COLO668 (cell line): Measurements from ENCODE around the gene DENND4A.
"Not testable (repeated sequence)": the region's sequence is repeated elsewhere in the genome, so short reads cannot be mapped to it uniquely, and the experiment has no call there.

Experiments
- DNase-seq: peaks from one replicate; lab custom pipeline; 2025; ENCODE audit not compliant: unreplicated experiment; lab: John Stamatoyannopoulos, UW

Gene DENND4A

GRCh38 chr15:65761210-65761926 lies 30.7 kb downstream of the DENND4A start:
- DNase-seq, result no peak

GRCh38 chr15:65759441-65759840 lies 32.7 kb downstream of the DENND4A start:
- DNase-seq, result no peak

GRCh38 chr15:65758242-65758641 lies 33.9 kb downstream of the DENND4A start:
- no peak for DNase-seq

GRCh38 chr15:65757256-65757655 lies 34.8 kb downstream of the DENND4A start:
- no peak for DNase-seq

GRCh38 chr15:65752151-65752700 lies 39.9 kb downstream of the DENND4A start:
- DNase-seq, result no peak

- DNase-seq, result no peak
Measured at GRCh38 chr15:65751431-65751830, 40.7 kb downstream of the DENND4A start.

- no peak for DNase-seq
Measured at GRCh38 chr15:65747265-65747664, 44.8 kb downstream of the DENND4A start.

- DNase-seq, result no peak
Measured at GRCh38 chr15:65743637-65744252, 48.3 kb downstream of the DENND4A start.

GRCh38 chr15:65740148-65740547 lies 51.9 kb downstream of the DENND4A start:
- no peak for DNase-seq

GRCh38 chr15:65738649-65739048 lies 53.4 kb downstream of the DENND4A start:
- no peak for DNase-seq

- DNase-seq, result not testable (repeated sequence)
Measured at GRCh38 chr15:65733599-65733998, 58.5 kb downstream of the DENND4A start.

GRCh38 chr15:65732698-65733097 lies 59.4 kb downstream of the DENND4A start:
- no peak for DNase-seq

GRCh38 chr15:65731926-65732325 lies 60.2 kb downstream of the DENND4A start:
- DNase-seq, result no peak

- DNase-seq, result no peak
Measured at GRCh38 chr15:65730549-65731172, 61.4 kb downstream of the DENND4A start.

GRCh38 chr15:65724464-65725215 lies 67.5 kb downstream of the DENND4A start:
- DNase-seq, result no peak

- DNase-seq, result no peak
Measured at GRCh38 chr15:65723876-65724275, 68.2 kb downstream of the DENND4A start.

- no peak for DNase-seq
Measured at GRCh38 chr15:65722191-65722590, 69.9 kb downstream of the DENND4A start.

- no peak for DNase-seq
Measured at GRCh38 chr15:65712415-65712814, 79.7 kb downstream of the DENND4A start.

GRCh38 chr15:65695081-65695480 lies 97.0 kb downstream of the DENND4A start:
- DNase-seq, result no peak

GRCh38 chr15:65690778-65691177 lies 101.3 kb downstream of the DENND4A start:
- no peak for DNase-seq

GRCh38 chr15:65690173-65690572 lies 101.9 kb downstream of the DENND4A start:
- DNase-seq, result no peak
